CD4-positive, alpha-beta T cell treated with Interleukin-2 at 100 ng/mL for 4 hours (primary cell): ENCODE data around the gene POLA2.

Experiments
- DNase-seq: peaks from one replicate; pipeline ENCODE4 v3.0.0-alpha.2; 2020; ENCODE audit warnings: low spot score

Gene POLA2

GRCh38 chr11:65286686-65287085 is 24.9 kb downstream of the POLA2 start:
- DNase-seq, result no peak

DNA sequence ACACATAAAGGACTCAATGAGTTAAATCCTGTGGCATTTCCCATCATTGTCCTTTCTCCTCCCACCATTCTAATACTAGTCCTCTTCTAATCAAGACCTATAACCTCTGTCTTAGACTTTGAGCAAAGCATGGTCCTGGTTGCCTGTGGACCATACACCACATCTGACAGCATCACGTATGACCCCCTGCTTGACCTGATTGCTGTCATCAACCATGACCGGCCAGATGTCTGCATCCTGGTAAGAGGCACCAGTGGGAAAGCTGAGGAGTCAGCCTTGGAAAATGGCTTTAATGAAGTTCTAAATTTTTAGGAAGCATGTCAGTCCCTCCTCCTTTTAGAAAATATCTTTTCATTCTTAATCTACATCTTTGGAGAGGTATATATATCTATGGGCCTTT is 25.8 kb downstream of the POLA2 start:
- no peak for DNase-seq

DNA sequence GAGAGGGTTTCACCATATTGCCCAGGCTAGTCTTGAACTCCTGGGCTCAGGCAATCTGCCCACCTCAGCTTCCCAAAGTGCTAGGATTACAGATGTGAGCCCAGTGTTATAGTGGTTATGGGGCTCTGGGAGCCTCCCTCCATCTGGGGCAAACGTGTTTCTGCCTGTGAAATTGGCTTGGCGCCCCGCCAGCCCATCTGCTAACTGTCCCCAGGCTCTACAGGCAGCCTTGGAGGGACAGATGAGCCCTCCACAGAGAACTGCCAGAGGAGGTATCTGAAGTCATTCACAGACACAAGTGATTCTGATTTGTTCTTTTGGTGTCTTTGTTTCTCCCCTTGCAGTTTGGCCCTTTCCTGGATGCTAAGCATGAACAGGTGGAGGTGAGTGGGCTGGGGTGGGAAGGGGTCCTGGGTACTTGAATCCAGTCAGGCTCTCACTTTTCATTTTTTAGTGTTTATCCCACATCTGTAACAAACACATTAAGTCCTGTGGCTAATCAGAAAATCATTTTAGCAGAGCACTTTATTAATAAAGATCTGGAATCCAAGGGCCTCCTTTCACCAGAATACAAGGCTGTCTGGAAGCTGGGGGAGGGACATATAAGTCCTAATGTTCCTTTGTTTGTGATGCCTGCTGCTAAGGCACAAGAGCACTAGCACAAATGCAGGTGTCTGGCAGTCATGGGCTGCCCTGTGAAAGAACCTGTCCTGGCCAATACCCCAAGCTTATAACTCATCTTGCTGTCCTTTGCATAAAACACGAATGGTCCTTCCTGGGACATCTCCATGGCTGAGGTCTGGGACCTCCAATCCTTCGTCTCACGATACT is 27.2 kb downstream of the POLA2 start:
- no peak for DNase-seq

DNA sequence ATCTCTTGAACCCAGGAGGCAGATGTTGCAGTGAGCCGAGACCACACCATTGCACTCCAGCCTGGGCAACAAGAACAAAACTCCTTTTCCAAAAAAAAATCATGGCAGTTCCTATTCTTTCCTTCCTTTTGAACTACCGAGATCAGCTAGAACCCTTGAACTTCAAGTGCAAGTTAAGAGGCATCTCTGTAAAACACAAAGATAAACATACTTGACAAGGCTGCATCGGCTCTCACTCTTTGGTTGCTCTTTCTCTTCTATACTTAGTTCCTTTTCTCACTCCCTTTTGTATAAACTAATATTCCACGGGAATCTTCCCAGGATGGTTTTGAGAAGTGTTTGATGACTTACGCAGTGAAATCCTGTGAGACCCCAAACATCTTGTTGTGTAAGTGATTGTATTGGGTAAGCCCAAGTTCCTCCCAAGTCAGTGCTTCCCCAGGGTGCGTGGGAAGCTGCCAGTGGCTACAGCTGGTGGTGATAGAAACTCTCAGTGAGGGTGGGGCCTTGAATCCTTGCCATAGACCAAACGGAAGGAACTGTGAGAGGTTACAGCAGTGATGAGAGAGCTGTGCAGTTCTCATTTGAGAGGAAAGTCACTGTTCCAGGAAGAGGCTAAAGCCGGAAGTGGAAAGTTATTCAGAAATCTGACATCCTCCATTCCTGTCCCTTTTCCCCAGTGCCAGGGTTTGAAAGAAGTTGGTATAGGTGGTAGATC is 28.8 kb downstream of the POLA2 start:
- peak; percentile 3 for DNase-seq

GRCh38 chr11:65291613-65292012 is 29.9 kb downstream of the POLA2 start:
- no peak for DNase-seq

DNA sequence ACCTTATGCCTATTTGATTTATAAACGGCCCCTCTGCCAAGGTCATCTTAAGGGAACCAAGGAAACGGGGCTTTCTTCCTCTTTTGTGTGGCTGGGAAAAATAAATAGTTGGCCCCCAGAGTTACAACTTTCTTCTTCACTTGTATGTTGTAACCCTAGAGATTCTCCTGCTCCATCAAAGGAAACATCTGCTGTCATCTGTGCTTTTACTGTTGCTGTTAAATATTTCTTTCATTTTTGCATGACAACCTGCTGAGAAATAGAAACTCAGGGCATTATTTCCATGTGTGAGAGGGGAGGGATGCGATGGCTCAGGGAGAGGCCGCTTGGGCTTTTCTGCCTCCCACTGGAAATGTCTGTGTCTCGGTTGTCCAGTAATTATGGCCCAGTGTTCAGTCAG is 31.1 kb downstream of the POLA2 start:
- no peak for DNase-seq

DNA sequence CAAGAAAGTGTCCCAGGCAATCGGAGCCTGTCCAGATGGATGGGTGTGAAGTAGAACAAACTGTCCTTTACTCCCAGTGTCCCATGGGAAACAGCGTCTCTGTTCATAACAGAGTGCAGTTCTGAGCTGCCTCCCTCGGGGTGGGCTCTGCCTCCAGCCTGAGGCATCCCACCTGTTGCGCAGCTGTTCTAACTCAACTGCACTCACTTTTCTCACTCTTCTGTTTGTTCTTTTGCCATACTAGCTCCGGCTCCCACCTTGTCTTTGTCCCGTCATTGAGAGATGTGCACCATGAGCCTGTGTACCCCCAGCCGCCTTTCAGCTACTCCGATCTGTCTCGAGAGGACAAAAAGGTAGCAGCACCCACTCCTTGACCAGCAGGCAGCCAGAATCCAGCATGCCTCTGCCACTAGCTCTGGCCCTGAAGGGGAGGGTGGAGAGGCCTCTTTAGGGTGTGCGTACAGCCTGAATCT is 32.2 kb downstream of the POLA2 start:
- no peak for DNase-seq

GRCh38 chr11:65295001-65295400 is 33.2 kb downstream of the POLA2 start:
- DNase-seq, result no peak

- no peak for DNase-seq
Observed at GRCh38 chr11:65295571-65296341, 34.0 kb downstream of the POLA2 start.

- no peak for DNase-seq
Observed at GRCh38 chr11:65297026-65297672, 35.4 kb downstream of the POLA2 start.

GRCh38 chr11:65298131-65298535 is 36.4 kb downstream of the POLA2 start:
- no peak for DNase-seq

DNA sequence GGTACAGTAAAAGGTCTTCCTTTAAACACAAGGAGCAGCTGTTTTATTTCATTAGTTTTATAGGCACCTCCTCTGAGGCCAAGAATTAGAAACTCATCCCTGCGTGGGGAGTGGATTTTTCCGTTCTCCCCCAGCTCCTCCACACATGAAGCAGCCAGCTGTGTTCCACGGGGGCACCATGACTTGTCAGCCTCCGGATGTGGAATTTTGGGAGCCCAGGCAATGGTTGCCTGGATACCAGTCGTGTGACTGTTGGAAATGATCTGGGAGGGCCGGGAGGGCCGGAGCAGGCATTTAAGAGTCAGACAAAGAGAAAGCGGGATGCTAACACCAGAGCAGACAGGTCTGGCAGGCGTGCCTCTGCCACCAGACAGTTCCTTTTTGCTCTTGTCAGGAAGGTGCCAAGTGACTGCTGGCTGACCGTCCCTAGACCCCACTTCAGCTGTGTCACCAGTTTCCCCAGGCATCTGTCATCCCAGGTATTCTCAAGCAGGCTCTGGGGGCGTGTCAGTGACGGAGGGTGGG is 37.0 kb downstream of the POLA2 start:
- no peak for DNase-seq

DNA sequence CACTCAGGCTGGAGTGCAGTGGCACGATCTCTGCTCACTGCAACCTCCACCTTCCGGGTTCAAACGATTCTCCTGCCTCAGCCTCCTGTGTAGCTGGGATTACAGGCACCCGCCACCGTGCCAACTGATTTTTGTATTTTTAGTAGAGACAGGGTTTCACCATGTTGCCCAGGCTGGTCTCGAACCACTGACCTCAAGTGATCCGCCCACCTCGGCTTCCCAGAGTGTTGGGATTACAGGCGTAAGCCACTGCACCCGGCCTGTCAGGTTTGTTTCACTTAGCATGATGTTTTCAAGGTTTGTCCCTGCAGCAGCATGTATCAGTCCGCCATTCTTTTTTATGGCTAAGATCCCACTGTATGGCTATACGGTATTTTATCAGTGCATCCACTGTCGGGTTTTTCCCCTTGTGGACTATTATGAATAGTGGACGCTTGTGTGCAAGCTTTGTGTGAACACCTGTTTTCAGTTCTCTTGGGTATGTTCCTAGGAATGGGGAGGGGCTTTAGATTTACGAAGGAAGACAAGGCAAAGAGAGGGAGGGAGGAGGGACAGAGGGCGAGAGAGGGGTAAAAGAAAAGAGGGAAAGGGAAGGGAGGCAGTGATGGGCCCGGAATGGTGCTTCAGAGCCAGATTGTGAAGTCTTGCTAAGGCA is 39.0 kb downstream of the POLA2 start:
- DNase-seq, result no peak

DNA sequence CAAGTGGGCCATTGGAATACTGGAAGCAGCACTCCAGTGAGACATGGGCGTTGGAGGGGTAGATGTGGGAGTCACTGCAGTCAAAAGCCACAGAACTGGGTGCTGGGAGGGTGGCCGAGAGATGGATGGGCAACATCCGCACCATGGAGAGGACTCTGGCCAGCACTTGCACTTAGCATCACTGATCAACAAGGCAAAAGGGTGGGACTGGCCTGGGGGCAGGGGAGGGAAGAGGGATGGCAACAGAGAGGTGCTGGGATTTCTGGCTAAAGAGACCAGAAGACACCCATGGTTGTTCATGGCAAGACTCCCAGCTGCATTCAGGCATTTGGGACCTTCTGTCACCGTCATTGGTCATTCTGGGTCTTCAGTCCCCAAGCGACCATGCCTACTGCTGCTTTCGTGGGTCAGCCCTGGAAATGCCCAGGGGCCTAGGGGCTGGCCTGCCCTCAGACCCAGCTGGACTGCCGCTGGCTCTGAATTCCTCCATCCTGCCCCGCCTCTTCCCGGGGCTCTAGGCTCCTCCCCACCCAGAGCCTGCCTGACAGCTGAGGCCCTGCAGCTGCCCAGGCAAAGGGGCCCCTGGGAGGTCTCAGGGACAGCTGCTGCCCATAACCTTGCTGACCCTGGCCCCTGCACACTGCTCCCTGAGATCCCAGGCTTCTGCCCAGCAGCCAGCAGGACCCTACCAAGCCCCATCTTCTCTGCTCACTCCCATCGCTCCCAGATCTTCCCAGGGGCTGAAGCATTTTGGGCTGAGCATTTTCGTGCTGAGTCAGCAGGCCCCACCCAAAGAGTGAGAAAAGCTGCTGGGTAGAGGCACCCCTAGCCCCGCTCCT is 39.9 kb downstream of the POLA2 start:
- no peak for DNase-seq

- DNase-seq, result no peak
Observed at GRCh38 chr11:65303555-65303954, 41.8 kb downstream of the POLA2 start.

GRCh38 chr11:65304110-65304509 is 42.3 kb downstream of the POLA2 start:
- no peak for DNase-seq

GRCh38 chr11:65304613-65305012 is 42.9 kb downstream of the POLA2 start:
- no peak for DNase-seq

- no peak for DNase-seq
Observed at GRCh38 chr11:65305501-65306268, 43.9 kb downstream of the POLA2 start.
